ENCODE data around the gene HSD11B2. TPM values are rescaled to one million over a fixed set of nuclear protein-coding genes. Genes with fewer than 3 reads are reported as not detected.
A peak's percentile ranks its signal among the peaks of the same experiment; 100 is the strongest.

The HSD11B2 gene
- total and polyA plus RNA-seq, 2 donors (not counting 1 experiment from before 2014, with no cell fraction given) = 0.15 TPM; not detected in 1

DNA sequence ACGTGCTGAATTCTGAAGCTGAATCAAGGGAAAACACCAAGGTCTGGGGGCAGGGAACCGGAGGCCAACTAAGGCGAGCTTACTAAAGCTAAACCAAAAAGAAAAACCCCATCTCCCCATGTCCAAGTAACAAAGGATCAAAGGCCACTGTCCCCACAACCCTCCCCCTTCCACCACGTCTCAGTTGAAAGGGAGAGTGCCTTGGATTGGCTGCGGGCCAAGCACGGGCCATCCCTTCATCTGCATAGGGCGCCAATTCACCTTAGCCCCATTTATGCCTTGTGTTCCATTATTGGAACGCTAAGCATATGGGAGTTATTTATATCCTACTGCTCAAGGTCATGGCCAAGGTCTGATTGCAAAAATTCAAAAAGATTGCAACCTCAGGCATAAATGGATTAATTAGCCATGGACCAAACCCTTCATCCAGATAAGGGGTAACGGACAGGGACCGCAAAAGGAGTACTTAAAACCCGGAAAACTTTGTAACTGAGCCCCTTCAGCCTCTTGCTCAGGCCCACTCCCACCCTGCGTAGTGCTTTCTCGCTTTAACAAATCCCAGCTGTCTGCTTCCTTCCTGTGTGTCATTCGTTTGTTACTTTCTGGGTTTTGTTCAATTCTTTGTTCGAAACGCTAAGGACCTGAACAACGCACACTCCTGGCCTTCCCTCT lies 50.8 kb downstream of the HSD11B2 start:
- H2AFZ ChIP-seq (ENCODE audit: low read length) = peak overlapping the region; percentile 92
- peak overlapping the region; percentile 99 for H3K4me2 ChIP-seq (ENCODE audit: extremely low read depth, insufficient read depth, low read length)
- H4K20me1 ChIP-seq (ENCODE audit: control insufficient read depth, extremely low read depth, insufficient read depth, low read length) = no peaks in the 10 kb centered on the region
- no peaks in the 10 kb centered on the region for H3K27me3 ChIP-seq (ENCODE audit: control insufficient read depth, insufficient read depth, low read length)
- no peak for TF ChIP-seq EZH2 (IDR thresholded peaks at IDR 0.05; ENCODE audit: low read length, missing control alignments)
- TF ChIP-seq, protein P1, sequence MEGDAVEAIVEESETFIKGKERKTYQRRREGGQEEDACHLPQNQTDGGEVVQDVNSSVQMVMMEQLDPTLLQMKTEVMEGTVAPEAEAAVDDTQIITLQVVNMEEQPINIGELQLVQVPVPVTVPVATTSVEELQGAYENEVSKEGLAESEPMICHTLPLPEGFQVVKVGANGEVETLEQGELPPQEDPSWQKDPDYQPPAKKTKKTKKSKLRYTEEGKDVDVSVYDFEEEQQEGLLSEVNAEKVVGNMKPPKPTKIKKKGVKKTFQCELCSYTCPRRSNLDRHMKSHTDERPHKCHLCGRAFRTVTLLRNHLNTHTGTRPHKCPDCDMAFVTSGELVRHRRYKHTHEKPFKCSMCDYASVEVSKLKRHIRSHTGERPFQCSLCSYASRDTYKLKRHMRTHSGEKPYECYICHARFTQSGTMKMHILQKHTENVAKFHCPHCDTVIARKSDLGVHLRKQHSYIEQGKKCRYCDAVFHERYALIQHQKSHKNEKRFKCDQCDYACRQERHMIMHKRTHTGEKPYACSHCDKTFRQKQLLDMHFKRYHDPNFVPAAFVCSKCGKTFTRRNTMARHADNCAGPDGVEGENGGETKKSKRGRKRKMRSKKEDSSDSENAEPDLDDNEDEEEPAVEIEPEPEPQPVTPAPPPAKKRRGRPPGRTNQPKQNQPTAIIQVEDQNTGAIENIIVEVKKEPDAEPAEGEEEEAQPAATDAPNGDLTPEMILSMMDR (conservative IDR thresholded peaks at IDR 0.05 in 1 of 2, IDR thresholded peaks at IDR 0.05 in 1 of 2; ENCODE audit: low read depth in 1 of 2, low read length in 2 of 2) = no peak
- H3K9ac ChIP-seq (ENCODE audit: insufficient read depth, low read length) = peak overlapping the region; percentile 46
- H3K79me2 ChIP-seq (ENCODE audit: control insufficient read depth, insufficient read depth, low read length) = peaks cover 35% of the 10 kb centered on the region
- H3K9me3 ChIP-seq (ENCODE audit: control insufficient read depth, insufficient read depth, low read depth, low read length) = no peaks in the 10 kb centered on the region
- H3K36me3 ChIP-seq (ENCODE audit: control insufficient read depth, insufficient read depth, low read length) = peaks cover 4% of the 10 kb centered on the region
- H3K4me1 ChIP-seq (ENCODE audit: control insufficient read depth, extremely low read depth, insufficient read depth, low read length) = peaks cover 13% of the 10 kb centered on the region
- peak; percentile 46 to 57 for DNase-seq (ENCODE audit: low read depth in 2 of 2)
- H3K27ac ChIP-seq (ENCODE audit: insufficient read depth, low read length) = peak overlapping the region; percentile 80
- peak overlapping the region; percentile 65 to 80 (median 76) for H3K4me3 ChIP-seq (replicated peaks in 1 of 4; ENCODE audit: control extremely low read depth in 1 of 4, insufficient read depth in 1 of 4, low read depth in 3 of 4, low read length in 4 of 4)

DNA sequence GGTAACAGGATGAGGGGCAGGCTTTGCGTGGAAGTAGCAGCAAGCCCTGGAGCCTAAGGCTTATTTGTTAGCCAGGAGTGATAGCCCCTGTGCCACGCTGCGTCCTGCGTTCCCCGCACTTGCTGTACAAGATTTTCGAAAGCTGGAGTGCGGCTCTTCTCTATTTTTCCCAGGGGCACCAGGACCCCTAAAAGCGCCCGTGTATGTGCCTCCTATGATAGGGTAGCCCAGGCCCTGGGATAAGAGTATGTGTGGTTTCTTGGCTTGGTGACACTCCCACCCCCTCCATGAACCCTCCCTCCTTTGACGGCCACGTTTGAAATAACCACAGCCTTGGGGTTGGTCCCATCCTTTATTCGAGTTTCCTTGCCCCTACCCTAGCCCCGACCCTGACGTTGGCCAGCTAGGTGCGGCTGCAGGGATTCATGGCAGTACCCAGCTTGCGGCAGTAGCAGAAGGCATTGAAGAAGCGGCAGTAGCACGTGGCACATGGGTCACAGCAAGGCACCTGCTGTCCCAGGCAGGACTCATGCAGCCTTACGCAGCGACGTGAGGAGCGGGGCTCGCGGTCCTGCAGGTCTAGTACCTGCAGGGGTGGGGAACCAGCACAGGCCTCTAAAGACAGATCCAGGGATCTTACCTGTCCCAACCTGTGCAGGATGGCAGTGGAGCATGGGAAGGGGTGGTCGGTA lies 51.5 kb downstream of the HSD11B2 start:
- Histone ChIP-seq H3K9me3 (ENCODE audit: control insufficient read depth, insufficient read depth, low read depth, low read length) (no peaks in the 10 kb centered on the region), H3K36me3 (ENCODE audit: control insufficient read depth, insufficient read depth, low read length) (peaks cover 4% of the 10 kb centered on the region), H4K20me1 (ENCODE audit: control insufficient read depth, extremely low read depth, insufficient read depth, low read length) (no peaks in the 10 kb centered on the region), H3K4me2 (ENCODE audit: extremely low read depth, insufficient read depth, low read length) (peak overlapping the region; percentile 99), H3K27ac (ENCODE audit: insufficient read depth, low read length) (peak overlapping the region; percentile 80), H3K4me1 (ENCODE audit: control insufficient read depth, extremely low read depth, insufficient read depth, low read length) (peaks cover 13% of the 10 kb centered on the region), H2AFZ (ENCODE audit: low read length) (peak overlapping the region; percentile 92), H3K9ac (ENCODE audit: insufficient read depth, low read length) (peak overlapping the region; percentile 10), H3K4me3 (replicated peaks in 1 of 4; ENCODE audit: control extremely low read depth in 1 of 4, insufficient read depth in 1 of 4, low read depth in 3 of 4, low read length in 4 of 4) (peak overlapping the region; percentile 65 to 80 (median 76)), H3K79me2 (ENCODE audit: control insufficient read depth, insufficient read depth, low read length) (peaks cover 31% of the 10 kb centered on the region), H3K27me3 (ENCODE audit: control insufficient read depth, insufficient read depth, low read length) (no peaks in the 10 kb centered on the region)
- TF ChIP-seq, protein P1 (conservative IDR thresholded peaks at IDR 0.05 in 1 of 2, IDR thresholded peaks at IDR 0.05 in 1 of 2; ENCODE audit: low read depth in 1 of 2, low read length in 2 of 2) = no peak
- no peak for TF ChIP-seq EZH2 (IDR thresholded peaks at IDR 0.05; ENCODE audit: low read length, missing control alignments)
- DNase-seq (ENCODE audit: low read depth in 2 of 2) = no peak

DNA sequence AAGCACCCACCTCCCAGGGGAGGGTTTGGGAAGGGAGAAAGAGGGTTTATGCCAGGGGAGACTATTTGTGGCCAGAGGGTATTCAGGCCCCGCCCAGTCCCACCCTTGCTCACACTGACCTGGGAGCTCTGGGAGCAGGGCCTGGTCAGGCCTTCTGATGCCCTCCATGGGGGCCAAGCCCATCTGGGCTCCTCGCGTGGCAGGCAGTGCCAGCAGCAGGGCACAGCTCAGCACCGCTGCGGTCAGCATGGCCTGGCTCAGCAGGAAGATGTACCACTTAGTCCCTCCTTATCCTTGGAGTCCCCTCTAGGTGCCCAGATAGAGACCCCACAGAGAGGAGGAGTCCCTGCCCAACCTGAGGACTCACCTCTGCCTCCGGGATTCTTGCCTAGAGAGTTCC lies 52.2 kb downstream of the HSD11B2 start, which contains the start of gene AGRP:
Gene AGRP, minus strand, starts transcription at position 398 of the 400 bp plus-strand sequence. Its CDS starts 149 bp downstream, at position 249.
- peak within 1 kb of the TSS in 1 of 4 experiments; percentile 65 for H3K4me3 ChIP-seq (replicated peaks in 1 of 4; ENCODE audit: control extremely low read depth in 1 of 4, insufficient read depth in 1 of 4, low read depth in 3 of 4, low read length in 4 of 4)
- no peak for DNase-seq (ENCODE audit: low read depth in 2 of 2)
- peak within 1 kb of the TSS; percentile 99 for H3K4me2 ChIP-seq (ENCODE audit: extremely low read depth, insufficient read depth, low read length)
- H3K36me3 ChIP-seq (ENCODE audit: control insufficient read depth, insufficient read depth, low read length) = peaks cover 4% of the 10 kb centered on the region
- peak within 1 kb of the TSS; percentile 80 for H3K27ac ChIP-seq (ENCODE audit: insufficient read depth, low read length)
- TF ChIP-seq EZH2 (IDR thresholded peaks at IDR 0.05; ENCODE audit: low read length, missing control alignments) = no peak
- TF ChIP-seq, protein P1 (conservative IDR thresholded peaks at IDR 0.05 in 1 of 2, IDR thresholded peaks at IDR 0.05 in 1 of 2; ENCODE audit: low read depth in 1 of 2, low read length in 2 of 2) = no peak
- H3K9me3 ChIP-seq (ENCODE audit: control insufficient read depth, insufficient read depth, low read depth, low read length) = no peaks in the 10 kb centered on the region
- H3K79me2 ChIP-seq (ENCODE audit: control insufficient read depth, insufficient read depth, low read length) = peaks cover 24% of the 10 kb centered on the region
- H2AFZ ChIP-seq (ENCODE audit: low read length) = no peak within 1 kb of the TSS
- H3K4me1 ChIP-seq (ENCODE audit: control insufficient read depth, extremely low read depth, insufficient read depth, low read length) = peaks cover 13% of the 10 kb centered on the region
- H3K9ac ChIP-seq (ENCODE audit: insufficient read depth, low read length) = peak within 1 kb of the TSS; percentile 10
- H3K27me3 ChIP-seq (ENCODE audit: control insufficient read depth, insufficient read depth, low read length) = no peaks in the 10 kb centered on the region
- H4K20me1 ChIP-seq (ENCODE audit: control insufficient read depth, extremely low read depth, insufficient read depth, low read length) = no peaks in the 10 kb centered on the region

Measured in fibroblast of lung (primary cell).